Endothelial cell of umbilical vein (primary cell): Measurements from ENCODE around the gene CNNM3. TPM values are rescaled to one million over a fixed set of nuclear protein-coding genes. Genes with fewer than 3 reads are reported as not detected.

ENCODE experiments used
- BruUV-seq: library from RNA; stranded (reverse); fragments of 400-500 nt; replicated peaks from 2 replicates; lab custom pipeline; 2021; lab: Mats Ljungman, UMichigan
- CTCF ChIA-PET: fragments of 300-600, 350-600 bp; sonication (Branson Sonifier 250); formaldehyde crosslinking; loops from one replicate; lab custom pipeline; 2021; ENCODE audit warnings: antibody characterized with exemption, inconsistent platforms; lab: Charles Lee
- POLR2A ChIA-PET: fragments of 300-600, 350-600 bp; sonication (Branson Sonifier 250); formaldehyde crosslinking; loops from one replicate; lab custom pipeline; 2021; ENCODE audit warnings: antibody characterized with exemption, inconsistent platforms; lab: Charles Lee
- DNase-seq: peaks from one replicate; pipeline ENCODE4 v3.0.0-alpha.2; 2011; ENCODE audit warnings: low read depth, low spot score
- FAIRE-seq: peaks from 2 replicates; lab custom pipeline; 2011; peaks lifted over from hg19 to GRCh38; lab: Jason Lieb, UNC
- H2AFZ ChIP-seq: 2 replicates; pipeline ENCODE4 v1.6.0; 2012; ENCODE audit warnings: low read depth, low read length, control low read depth, inconsistent platforms
- H3K27ac ChIP-seq: 2 replicates; pipeline ENCODE4 v1.5.1; 2011; ENCODE audit warnings: low read depth, mild to moderate bottlenecking, control low read depth, low read length, moderate library complexity; ENCODE audit not compliant: insufficient read depth
- H3K27me3 ChIP-seq, 2 experiments: 2 replicates each; pipeline versions ENCODE4 v1.6.0 to v1.6.1; 2011; ENCODE audit warnings: low read length in 2 of 2, mixed read lengths in 1 of 2; ENCODE audit not compliant: control insufficient read depth in 2 of 2, insufficient read depth in 2 of 2
- H3K36me3 ChIP-seq, 2 experiments: 2 replicates in 1 of 2; 3 replicates in 1 of 2; pipeline ENCODE4 v1.5.1; 2011; ENCODE audit warnings: low read length in 2 of 2, mild to moderate bottlenecking in 1 of 2, moderate library complexity in 1 of 2; ENCODE audit not compliant: control insufficient read depth in 2 of 2, insufficient read depth in 2 of 2; ENCODE audit errors: extremely low read depth in 1 of 2
- H3K4me1 ChIP-seq: 3 replicates; pipeline ENCODE4 v1.5.1; 2011; ENCODE audit warnings: mild to moderate bottlenecking, low read length; ENCODE audit not compliant: control insufficient read depth, insufficient read depth; ENCODE audit errors: extremely low read depth
- H3K4me2 ChIP-seq: 2 replicates; pipeline ENCODE4 v1.6.1; 2011; ENCODE audit warnings: low read length, control low read depth, mixed read lengths; ENCODE audit not compliant: insufficient read depth
- H3K4me3 ChIP-seq, 3 experiments: fragments of 200-600 bp in 1 of 3; sonication (generic), shearing (Covaris generic) in 1 of 3; replicated peaks in 1 of 3; 2 replicates each; pipeline ENCODE4 v1.5.1; 2011 to 2016; ENCODE audit warnings: control low read depth in 3 of 3, low read length in 3 of 3, mild to moderate bottlenecking in 2 of 3, inconsistent platforms in 1 of 3, low read depth in 1 of 3, moderate library complexity in 1 of 3; ENCODE audit not compliant: insufficient read depth in 1 of 3
- H3K79me2 ChIP-seq: 2 replicates; pipeline ENCODE4 v1.6.0; 2012; ENCODE audit warnings: low read length, inconsistent platforms; ENCODE audit not compliant: control insufficient read depth, insufficient read depth
- H3K9ac ChIP-seq: replicated peaks from 2 replicates; pipeline ENCODE3; 2011; ENCODE audit warnings: low read length, control low read depth; ENCODE audit not compliant: insufficient read depth; ENCODE audit errors: extremely low read depth
- H3K9me1 ChIP-seq: replicated peaks from 3 replicates; pipeline ENCODE4 v1.6.0; 2011; ENCODE audit warnings: mild to moderate bottlenecking, low read length; ENCODE audit not compliant: control insufficient read depth, insufficient read depth; ENCODE audit errors: extremely low read depth
- H3K9me3 ChIP-seq: replicated peaks from 2 replicates; pipeline ENCODE4 v1.5.1; 2012; ENCODE audit warnings: low read length, inconsistent platforms; ENCODE audit not compliant: control insufficient read depth, insufficient read depth
- H4K20me1 ChIP-seq: replicated peaks from 2 replicates; pipeline ENCODE3; 2011; ENCODE audit warnings: mild to moderate bottlenecking, low read length; ENCODE audit not compliant: control insufficient read depth, insufficient read depth; ENCODE audit errors: extremely low read depth
- EZH2 ChIP-seq: IDR thresholded peaks from 2 replicates; pipeline ENCODE4 v1.6.1; 2012; ENCODE audit warnings: borderline replicate concordance, low read depth, mild to moderate bottlenecking, moderate library complexity, low read length, inconsistent platforms; ENCODE audit not compliant: severe bottlenecking
- MYC ChIP-seq: IDR thresholded peaks from one replicate; pipeline ENCODE4 v1.6.1; 2011; ENCODE audit warnings: mild to moderate bottlenecking, low read depth, low read length
- dilution Hi-C: fragments of 300-500 bp; cut with MboI; formaldehyde crosslinking; loops from one replicate; pipeline ENCODE4 v1.15.0; 2019; ENCODE audit warnings: low sequenced_read_pairs; ENCODE audit not compliant: extremely low pct_ligation_motif_present
- intact Hi-C: fragments of 100-400 bp; cut with micrococcal nuclease; formaldehyde crosslinking; loops from one replicate; pipeline ENCODE4 v1.10.0; 2022
- polyA plus RNA-seq, 4 experiments: library from polyadenylated mRNA; depleted of rRNA in 3 of 4; stranded (reverse) in 3 of 4; unstranded in 1 of 4; fragments of >200 nt; gene quantifications; 2 replicates each; pipeline versions ENCODE4 v1.2.1 to v1.2.3, GENCODE V29; 2011 to 2012; ENCODE audit warnings: missing spikeins in 1 of 4
- total RNA-seq: library from RNA; stranded (reverse); gene quantifications from 2 replicates; pipeline ENCODE4 v1.2.3, GENCODE V29; 2021
- TF ChIP-seq, protein P1 (sequence below), 2 donors: IDR thresholded peaks; 1 replicate in 1 of 2; 2 replicates in 1 of 2; pipeline ENCODE4 v1.5.1; 2011; ENCODE audit warnings: low read length in 2 of 2, mild to moderate bottlenecking in 2 of 2, moderate library complexity in 2 of 2, control low read depth in 1 of 2, inconsistent platforms in 1 of 2, low read depth in 1 of 2; ENCODE audit not compliant: insufficient read depth in 1 of 2; ENCODE audit errors: extremely low read depth in 1 of 2

Gene CNNM3
- total and polyA plus RNA-seq, 2 donors (not counting 3 experiments of a cell fraction or from before 2014, with no cell fraction given) = 13.0 to 14.9 TPM

DNA sequence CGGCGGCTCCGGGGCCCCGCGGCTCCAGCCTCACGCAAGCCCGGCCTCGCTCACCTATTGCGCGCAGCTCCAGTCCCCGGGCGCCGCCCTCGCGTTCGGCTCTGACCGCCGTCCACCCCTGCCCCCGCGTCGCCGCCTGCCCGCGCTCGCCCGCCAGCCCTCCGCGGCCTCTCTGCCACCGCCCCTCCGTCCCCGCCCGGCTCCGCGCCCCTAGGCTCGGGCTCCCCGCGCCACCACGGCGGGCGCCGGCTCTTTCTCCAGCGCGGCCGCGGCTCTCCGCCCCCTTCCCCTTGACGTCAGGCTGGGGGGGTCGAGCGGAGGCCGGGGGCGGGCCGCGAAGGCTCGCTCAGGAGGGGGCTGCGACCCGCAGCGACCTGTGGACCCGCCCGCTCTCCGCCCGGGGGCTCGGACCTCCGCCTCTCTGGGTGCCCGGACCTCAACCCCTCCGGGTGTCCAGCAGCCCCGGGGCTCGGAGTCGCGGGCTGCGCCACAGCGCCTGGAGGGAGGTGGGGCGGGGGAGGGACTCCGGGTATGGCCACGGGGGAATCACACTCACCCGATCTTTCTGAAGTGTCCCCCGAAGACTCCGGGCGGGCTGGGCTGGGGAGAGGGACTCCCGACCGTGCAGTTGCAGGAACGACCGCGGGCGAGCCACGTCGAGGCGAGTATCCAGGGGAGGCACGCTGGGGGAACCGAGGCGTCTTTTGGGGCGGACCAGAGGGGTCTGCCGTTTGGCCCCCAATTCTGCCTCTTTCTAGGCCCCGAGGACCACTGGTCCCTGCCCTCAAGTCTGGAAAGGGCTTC, 54.0 kb downstream of the CNNM3 start, which contains the start of gene SEMA4C:
Gene SEMA4C, minus strand, starts transcription at position 259 of the 804 bp plus-strand sequence. CDS start 2,194 bp downstream, outside the sequence.
- Histone ChIP-seq H3K27ac (no peak within 1 kb of the TSS), H3K36me3 (peaks cover 1 to 7% of the 10 kb centered on the region in 2 experiments), H3K79me2 (no peaks in the 10 kb centered on the region), H3K9ac (peak within 1 kb of the TSS; percentile 76), H2AFZ (peak within 1 kb of the TSS; percentile 47), H3K27me3 (peaks cover 12 to 16% of the 10 kb centered on the region in 2 experiments), H3K4me1 (peaks cover 33% of the 10 kb centered on the region), H3K4me3 (peak within 1 kb of the TSS; percentile 59 to 86 (median 65)), H3K9me3 (no peaks in the 10 kb centered on the region), H3K4me2 (peak within 1 kb of the TSS; percentile 60), H4K20me1 (no peaks in the 10 kb centered on the region), H3K9me1 (no peaks in the 10 kb centered on the region)
- POLR2A ChIA-PET = no interaction called here
- TF ChIP-seq, protein P1, sequence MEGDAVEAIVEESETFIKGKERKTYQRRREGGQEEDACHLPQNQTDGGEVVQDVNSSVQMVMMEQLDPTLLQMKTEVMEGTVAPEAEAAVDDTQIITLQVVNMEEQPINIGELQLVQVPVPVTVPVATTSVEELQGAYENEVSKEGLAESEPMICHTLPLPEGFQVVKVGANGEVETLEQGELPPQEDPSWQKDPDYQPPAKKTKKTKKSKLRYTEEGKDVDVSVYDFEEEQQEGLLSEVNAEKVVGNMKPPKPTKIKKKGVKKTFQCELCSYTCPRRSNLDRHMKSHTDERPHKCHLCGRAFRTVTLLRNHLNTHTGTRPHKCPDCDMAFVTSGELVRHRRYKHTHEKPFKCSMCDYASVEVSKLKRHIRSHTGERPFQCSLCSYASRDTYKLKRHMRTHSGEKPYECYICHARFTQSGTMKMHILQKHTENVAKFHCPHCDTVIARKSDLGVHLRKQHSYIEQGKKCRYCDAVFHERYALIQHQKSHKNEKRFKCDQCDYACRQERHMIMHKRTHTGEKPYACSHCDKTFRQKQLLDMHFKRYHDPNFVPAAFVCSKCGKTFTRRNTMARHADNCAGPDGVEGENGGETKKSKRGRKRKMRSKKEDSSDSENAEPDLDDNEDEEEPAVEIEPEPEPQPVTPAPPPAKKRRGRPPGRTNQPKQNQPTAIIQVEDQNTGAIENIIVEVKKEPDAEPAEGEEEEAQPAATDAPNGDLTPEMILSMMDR (IDR thresholded peaks at IDR 0.05; ENCODE audit: extremely low read depth in 1 of 2, insufficient read depth in 1 of 2, low read depth in 1 of 2, low read length in 2 of 2) = no peak
- TF ChIP-seq MYC (no peak), EZH2 (peak; percentile 48)
- dilution Hi-C loops = no loop called here
- FAIRE-seq (peak; percentile 28), DNase-seq (peak; percentile 45)
- intact Hi-C loops = no loop called here
- BruUV-seq = no TSS peak
- CTCF ChIA-PET = interaction anchor here (6.5 kb wide), 1 partner anchor 11 kb away, joined by 81 read pairs; the partner anchor contains the start of gene ANKRD39
